K562 (cell line): ENCODE data around the gene EAPP. TPM values are rescaled to one million over a fixed set of nuclear protein-coding genes. Genes with fewer than 3 reads are reported as not detected.

Experiments
- BHLHE40 ChIP-seq: IDR thresholded peaks from 2 replicates; pipeline ENCODE4 v1.6.1; 2011; ENCODE audit warnings: low read length, improper control_type of control experiment
- CREB1 ChIP-seq, 2 experiments: sonication (generic) in 1 of 2; formaldehyde crosslinking in 1 of 2; IDR thresholded peaks; 2 replicates each; pipeline versions ENCODE4 v1.6.1 to v1.8.0; 2012 to 2022; ENCODE audit warnings: inconsistent platforms in 1 of 2, mild to moderate bottlenecking in 1 of 2, missing genetic modification reagents in 1 of 2, moderate library complexity in 1 of 2
- CTBP1 ChIP-seq: fragments of 450-650 bp; IDR thresholded peaks from 2 replicates; pipeline ENCODE4 v1.6.1; 2016; ENCODE audit warnings: borderline replicate concordance
- DIDO1 ChIP-seq: fragments of 450-650 bp; IDR thresholded peaks from 2 replicates; pipeline ENCODE4 v1.6.1; 2016; ENCODE audit warnings: low read depth, missing biosample characterization, missing genetic modification characterization
- E2F6 ChIP-seq, 2 experiments: IDR thresholded peaks; 2 replicates each; pipeline ENCODE4 v1.6.1; 2011; ENCODE audit warnings: borderline replicate concordance in 1 of 2, control low read depth in 1 of 2, low read depth in 1 of 2, low read length in 1 of 2, mild to moderate bottlenecking in 1 of 2, mixed read lengths in 1 of 2, moderate library complexity in 1 of 2; ENCODE audit not compliant: insufficient read depth in 1 of 2, insufficient read length in 1 of 2, poor library complexity in 1 of 2, severe bottlenecking in 1 of 2; ENCODE audit errors: extremely low read depth in 1 of 2
- ETV1 ChIP-seq: fragments of 450-650 bp; conservative IDR thresholded peaks from 2 replicates; pipeline ENCODE4 v1.6.1; 2016; ENCODE audit warnings: missing genetic modification characterization, control low read depth, low read depth, missing compliant biosample characterization
- FOXA1 ChIP-seq: fragments of 450-650 bp; IDR thresholded peaks from 2 replicates; pipeline ENCODE4 v1.6.1; 2016; ENCODE audit warnings: mild to moderate bottlenecking, borderline replicate concordance
- HDAC1 ChIP-seq, 2 experiments: fragments of 450-650 bp; IDR thresholded peaks; 2 replicates each; pipeline ENCODE4 v1.6.1; 2016 to 2017; ENCODE audit warnings: inconsistent platforms in 1 of 2, mild to moderate bottlenecking in 1 of 2, moderate library complexity in 1 of 2
- NCOR1 ChIP-seq: fragments of 450-650 bp; IDR thresholded peaks from 2 replicates; pipeline ENCODE4 v1.6.1; 2016; ENCODE audit warnings: mild to moderate bottlenecking, moderate library complexity
- PHF8 ChIP-seq: fragments of 200-600 bp; sonication (generic); IDR thresholded peaks from 2 replicates; pipeline ENCODE4 v1.6.1; 2012; ENCODE audit warnings: mixed run types, mild to moderate bottlenecking, inconsistent platforms, low read length, moderate library complexity, borderline replicate concordance
- RBM39 ChIP-seq: fragments of 200-400 bp; formaldehyde crosslinking; optimal IDR thresholded peaks from 2 replicates; pipeline ENCODE3; 2018; ENCODE audit warnings: low read depth, low read length
- SAP30 ChIP-seq: fragments of 200-600 bp; sonication (generic); IDR thresholded peaks from 2 replicates; pipeline ENCODE4 v1.6.1; 2012; ENCODE audit warnings: borderline replicate concordance, low read depth, mild to moderate bottlenecking, moderate library complexity, low read length, control low read depth, inconsistent platforms; ENCODE audit not compliant: insufficient read depth, poor library complexity, severe bottlenecking
- TAF9B ChIP-seq: fragments of 450-650 bp; IDR thresholded peaks from 2 replicates; pipeline ENCODE4 v1.6.1; 2018; ENCODE audit warnings: mild to moderate bottlenecking; ENCODE audit not compliant: partially characterized antibody
- ZNF12 ChIP-seq: sonication (generic); formaldehyde crosslinking; IDR thresholded peaks from 2 replicates; pipeline ENCODE4 v1.4.0; 2020; ENCODE audit warnings: mild to moderate bottlenecking, missing genetic modification reagents
- ZNF695 ChIP-seq: fragments of 450-650 bp; formaldehyde crosslinking; IDR thresholded peaks from 2 replicates; pipeline ENCODE4 v1.4.0; 2020; ENCODE audit warnings: mild to moderate bottlenecking, moderate library complexity
- polyA plus RNA-seq, 8 experiments: library from polyadenylated mRNA; depleted of rRNA in 4 of 8; stranded (reverse) in 5 of 8; unstranded in 3 of 8; fragments of >200 nt; fragmentation: Nextera tagmentation in 2 of 8; fragmentation: Illumina TruSeq in 1 of 8; extraction: Ambion mirVana in 2 of 8; extraction: Trizol in 1 of 8; gene quantifications; 2 replicates each; pipeline versions ENCODE4 v1.2.1 to v1.2.3, GENCODE V29; 2011 to 2014; ENCODE audit warnings: inconsistent platforms in 1 of 8, missing spikeins in 1 of 8
- total RNA-seq, 7 experiments: library from RNA; depleted of rRNA in 6 of 7; stranded (reverse); fragments of >200 nt in 6 of 7; fragmentation: Illumina TruSeq in 2 of 7; extraction: Trizol in 2 of 7; gene quantifications; 2 replicates each; pipeline versions ENCODE4 v1.2.1 to v1.2.3, GENCODE V29; 2011 to 2021; ENCODE audit warnings: low replicate concordance in 1 of 7
- TF ChIP-seq, protein P1 (sequence below): sonication (generic); formaldehyde crosslinking; IDR thresholded peaks from 2 replicates; pipeline ENCODE4 v1.8.0; 2022; ENCODE audit warnings: missing genetic modification reagents, mild to moderate bottlenecking, moderate library complexity, borderline replicate concordance

Gene EAPP
- total and polyA plus RNA-seq, 9 of the 15 experiments (the other 6 are each of a cell fraction or from before 2014, with no cell fraction given) = 19.0 to 67.6 (median 30.3) TPM

DNA sequence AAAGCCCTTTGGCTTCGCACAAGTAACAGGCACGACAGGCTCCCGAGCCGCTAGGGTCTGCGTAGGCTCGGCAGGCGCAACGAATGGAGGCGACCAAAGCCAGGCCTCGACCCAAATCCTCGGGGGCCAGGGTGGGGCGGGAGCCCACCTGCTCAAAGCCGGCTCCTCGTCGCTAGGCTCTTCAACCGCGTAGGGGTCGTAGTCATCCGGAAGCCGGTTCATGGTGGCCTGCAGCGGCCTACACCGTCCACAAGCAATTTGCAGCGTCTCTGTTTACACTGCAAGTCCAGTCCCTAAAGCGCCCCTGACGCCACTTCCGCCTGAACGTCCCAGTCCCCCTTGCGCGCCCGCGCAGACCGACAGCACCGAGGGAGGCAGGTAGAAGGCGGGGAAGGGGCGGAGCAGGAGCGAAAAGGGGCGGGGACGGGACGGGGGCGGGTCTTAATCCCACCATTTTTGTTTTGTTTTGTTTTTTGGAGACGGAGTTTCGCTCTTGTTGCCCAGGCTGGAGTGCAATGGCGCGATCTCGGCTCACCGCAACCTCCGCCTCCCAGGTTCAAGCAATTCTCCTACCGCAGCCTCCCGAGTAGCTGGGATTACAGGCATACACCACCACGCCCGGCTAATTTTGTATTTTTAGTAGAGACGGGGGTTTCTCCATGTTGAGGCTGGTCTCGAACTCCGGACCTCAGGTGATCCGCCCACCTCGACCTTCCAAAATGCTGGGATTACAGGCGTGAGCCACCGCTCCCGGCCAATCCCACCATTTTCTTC lies at the start of gene EAPP (continued):
- TF ChIP-seq ETV1 (tag) (peak; percentile 70), E2F6 (IDR thresholded peaks at IDR 0.05; ENCODE audit: borderline replicate concordance in 1 of 2, extremely low read depth in 1 of 2, insufficient read depth in 1 of 2, insufficient read length in 1 of 2, low read depth in 1 of 2, low read length in 1 of 2, poor library complexity in 1 of 2, severe bottlenecking in 1 of 2) (peak in 1 of 2 experiments; percentile 17), CREB1 (IDR thresholded peaks at IDR 0.05) (peak; percentile 75), CREB1 (CRISPR knock-in tag; IDR thresholded peaks at IDR 0.05) (peak; percentile 80), ZNF12 (CRISPR knock-in tag) (peak; percentile 49; the same call in 1 of the 2 replicates), HDAC1 (IDR thresholded peaks at IDR 0.05) (peak in 1 of 2 experiments; percentile 78; a peak in 2 of 4 replicates), CTBP1 (0 out of 2 replicates have a peak, but pooled peaks have one; percentile 31), RBM39 (no peak), FOXA1 (no peak), DIDO1 (tag) (no peak), NCOR1 (no peak), SAP30 (peak; percentile 57), TAF9B (peak; percentile 59), PHF8 (peak; percentile 92), BHLHE40 (0 out of 2 replicates have a peak, but pooled peaks have one; percentile 14), ZNF695 (no peak)
- TF ChIP-seq, protein P1, sequence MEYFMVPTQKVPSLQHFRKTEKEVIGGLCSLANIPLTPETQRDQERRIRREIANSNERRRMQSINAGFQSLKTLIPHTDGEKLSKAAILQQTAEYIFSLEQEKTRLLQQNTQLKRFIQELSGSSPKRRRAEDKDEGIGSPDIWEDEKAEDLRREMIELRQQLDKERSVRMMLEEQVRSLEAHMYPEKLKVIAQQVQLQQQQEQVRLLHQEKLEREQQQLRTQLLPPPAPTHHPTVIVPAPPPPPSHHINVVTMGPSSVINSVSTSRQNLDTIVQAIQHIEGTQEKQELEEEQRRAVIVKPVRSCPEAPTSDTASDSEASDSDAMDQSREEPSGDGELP = peak; percentile 65; the same call in 1 of the 2 replicates
